Endothelial cell of umbilical vein (primary cell): ENCODE data around the gene ANKRD44. TPM values are rescaled to one million over a fixed set of nuclear protein-coding genes. Genes with fewer than 3 reads are reported as not detected.

Experiments used
- BruUV-seq: library from RNA; stranded (reverse); fragments of 400-500 nt; replicated peaks from 2 replicates; lab custom pipeline; 2021; lab: Mats Ljungman, UMichigan
- CTCF ChIA-PET: fragments of 300-600, 350-600 bp; sonication (Branson Sonifier 250); formaldehyde crosslinking; loops from one replicate; lab custom pipeline; 2021; ENCODE audit warnings: antibody characterized with exemption, inconsistent platforms; lab: Charles Lee
- POLR2A ChIA-PET: fragments of 300-600, 350-600 bp; sonication (Branson Sonifier 250); formaldehyde crosslinking; loops from one replicate; lab custom pipeline; 2021; ENCODE audit warnings: antibody characterized with exemption, inconsistent platforms; lab: Charles Lee
- DNase-seq: peaks from one replicate; pipeline ENCODE4 v3.0.0-alpha.2; 2011; ENCODE audit warnings: low read depth, low spot score
- FAIRE-seq: peaks from 2 replicates; lab custom pipeline; 2011; peaks lifted over from hg19 to GRCh38; lab: Jason Lieb, UNC
- H2AFZ ChIP-seq: 2 replicates; pipeline ENCODE4 v1.6.0; 2012; ENCODE audit warnings: low read depth, low read length, control low read depth, inconsistent platforms
- H3K27ac ChIP-seq: 2 replicates; pipeline ENCODE4 v1.5.1; 2011; ENCODE audit warnings: low read depth, mild to moderate bottlenecking, control low read depth, low read length, moderate library complexity; ENCODE audit not compliant: insufficient read depth
- H3K27me3 ChIP-seq, 2 experiments: 2 replicates each; pipeline versions ENCODE4 v1.6.0 to v1.6.1; 2011; ENCODE audit warnings: low read length in 2 of 2, mixed read lengths in 1 of 2; ENCODE audit not compliant: control insufficient read depth in 2 of 2, insufficient read depth in 2 of 2
- H3K36me3 ChIP-seq, 2 experiments: 2 replicates in 1 of 2; 3 replicates in 1 of 2; pipeline ENCODE4 v1.5.1; 2011; ENCODE audit warnings: low read length in 2 of 2, mild to moderate bottlenecking in 1 of 2, moderate library complexity in 1 of 2; ENCODE audit not compliant: control insufficient read depth in 2 of 2, insufficient read depth in 2 of 2; ENCODE audit errors: extremely low read depth in 1 of 2
- H3K4me1 ChIP-seq: 3 replicates; pipeline ENCODE4 v1.5.1; 2011; ENCODE audit warnings: mild to moderate bottlenecking, low read length; ENCODE audit not compliant: control insufficient read depth, insufficient read depth; ENCODE audit errors: extremely low read depth
- H3K4me2 ChIP-seq: 2 replicates; pipeline ENCODE4 v1.6.1; 2011; ENCODE audit warnings: low read length, control low read depth, mixed read lengths; ENCODE audit not compliant: insufficient read depth
- H3K4me3 ChIP-seq, 3 experiments: fragments of 200-600 bp in 1 of 3; sonication (generic), shearing (Covaris generic) in 1 of 3; replicated peaks in 1 of 3; 2 replicates each; pipeline ENCODE4 v1.5.1; 2011 to 2016; ENCODE audit warnings: control low read depth in 3 of 3, low read length in 3 of 3, mild to moderate bottlenecking in 2 of 3, inconsistent platforms in 1 of 3, low read depth in 1 of 3, moderate library complexity in 1 of 3; ENCODE audit not compliant: insufficient read depth in 1 of 3
- H3K79me2 ChIP-seq: 2 replicates; pipeline ENCODE4 v1.6.0; 2012; ENCODE audit warnings: low read length, inconsistent platforms; ENCODE audit not compliant: control insufficient read depth, insufficient read depth
- H3K9ac ChIP-seq: replicated peaks from 2 replicates; pipeline ENCODE3; 2011; ENCODE audit warnings: low read length, control low read depth; ENCODE audit not compliant: insufficient read depth; ENCODE audit errors: extremely low read depth
- H3K9me1 ChIP-seq: replicated peaks from 3 replicates; pipeline ENCODE4 v1.6.0; 2011; ENCODE audit warnings: mild to moderate bottlenecking, low read length; ENCODE audit not compliant: control insufficient read depth, insufficient read depth; ENCODE audit errors: extremely low read depth
- H3K9me3 ChIP-seq: replicated peaks from 2 replicates; pipeline ENCODE4 v1.5.1; 2012; ENCODE audit warnings: low read length, inconsistent platforms; ENCODE audit not compliant: control insufficient read depth, insufficient read depth
- H4K20me1 ChIP-seq: replicated peaks from 2 replicates; pipeline ENCODE3; 2011; ENCODE audit warnings: mild to moderate bottlenecking, low read length; ENCODE audit not compliant: control insufficient read depth, insufficient read depth; ENCODE audit errors: extremely low read depth
- EZH2 ChIP-seq: IDR thresholded peaks from 2 replicates; pipeline ENCODE4 v1.6.1; 2012; ENCODE audit warnings: borderline replicate concordance, low read depth, mild to moderate bottlenecking, moderate library complexity, low read length, inconsistent platforms; ENCODE audit not compliant: severe bottlenecking
- FOS ChIP-seq: IDR thresholded peaks from 2 replicates; pipeline ENCODE4 v1.6.1; 2011; ENCODE audit warnings: mild to moderate bottlenecking, low read length, moderate library complexity, borderline replicate concordance; ENCODE audit not compliant: insufficient read depth
- GATA2 ChIP-seq: IDR thresholded peaks from 2 replicates; pipeline ENCODE4 v1.7.0; 2011; ENCODE audit warnings: low read depth, mild to moderate bottlenecking, moderate library complexity, mixed read lengths, low read length; ENCODE audit not compliant: insufficient read length, insufficient read depth
- JUN ChIP-seq: IDR thresholded peaks from 2 replicates; pipeline ENCODE4 v1.6.1; 2011; ENCODE audit warnings: borderline replicate concordance, low read depth; ENCODE audit not compliant: insufficient read length, insufficient read depth
- MYC ChIP-seq: IDR thresholded peaks from one replicate; pipeline ENCODE4 v1.6.1; 2011; ENCODE audit warnings: mild to moderate bottlenecking, low read depth, low read length
- POLR2A ChIP-seq: IDR thresholded peaks from 2 replicates; pipeline ENCODE4 v1.6.1; 2012; ENCODE audit warnings: low read depth, mild to moderate bottlenecking, control low read depth, low read length
- POLR2AphosphoS5 ChIP-seq: IDR thresholded peaks from 2 replicates; pipeline ENCODE4 v1.6.1; 2012; ENCODE audit warnings: low read depth, mild to moderate bottlenecking, control low read depth, low read length, moderate library complexity; ENCODE audit not compliant: insufficient read depth
- dilution Hi-C: fragments of 300-500 bp; cut with MboI; formaldehyde crosslinking; loops from one replicate; pipeline ENCODE4 v1.15.0; 2019; ENCODE audit warnings: low sequenced_read_pairs; ENCODE audit not compliant: extremely low pct_ligation_motif_present
- intact Hi-C: fragments of 100-400 bp; cut with micrococcal nuclease; formaldehyde crosslinking; loops from one replicate; pipeline ENCODE4 v1.10.0; 2022
- polyA plus RNA-seq, 4 experiments: library from polyadenylated mRNA; depleted of rRNA in 3 of 4; stranded (reverse) in 3 of 4; unstranded in 1 of 4; fragments of >200 nt; gene quantifications; 2 replicates each; pipeline versions ENCODE4 v1.2.1 to v1.2.3, GENCODE V29; 2011 to 2012; ENCODE audit warnings: missing spikeins in 1 of 4
- total RNA-seq: library from RNA; stranded (reverse); gene quantifications from 2 replicates; pipeline ENCODE4 v1.2.3, GENCODE V29; 2021
- TF ChIP-seq, protein P1 (sequence below): IDR thresholded peaks from 2 replicates; pipeline ENCODE4 v1.6.1; 2011; ENCODE audit not compliant: insufficient read depth, insufficient read length
- TF ChIP-seq, protein P2 (sequence below), 2 donors: IDR thresholded peaks; 1 replicate in 1 of 2; 2 replicates in 1 of 2; pipeline ENCODE4 v1.5.1; 2011; ENCODE audit warnings: low read length in 2 of 2, mild to moderate bottlenecking in 2 of 2, moderate library complexity in 2 of 2, control low read depth in 1 of 2, inconsistent platforms in 1 of 2, low read depth in 1 of 2; ENCODE audit not compliant: insufficient read depth in 1 of 2; ENCODE audit errors: extremely low read depth in 1 of 2

Gene ANKRD44
- total and polyA plus RNA-seq, 2 donors (not counting 3 experiments of a cell fraction or from before 2014, with no cell fraction given) = 3.4 to 6.1 TPM

DNA sequence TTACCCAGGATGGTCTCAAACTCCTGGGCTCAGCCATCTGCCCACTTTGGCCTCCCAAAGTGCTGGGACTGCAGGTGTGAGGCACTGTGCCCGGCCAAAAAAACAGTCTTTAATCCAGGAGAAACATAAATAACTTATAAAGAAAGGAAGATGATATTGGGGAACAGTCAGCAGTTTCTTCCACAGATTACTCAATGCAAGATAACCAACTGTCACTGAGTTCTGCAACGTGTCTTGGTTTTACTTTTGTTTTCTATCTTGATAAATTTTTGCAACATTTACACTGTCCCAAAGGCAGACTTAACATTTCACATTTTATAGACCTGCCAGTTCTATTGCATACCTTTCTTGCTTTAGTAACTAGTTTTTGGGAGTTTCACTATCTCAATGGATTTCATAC, 71.1 kb downstream of the ANKRD44 start:
- H3K36me3 ChIP-seq = no peaks in the 10 kb centered on the region
- intact Hi-C loops (no loop called here), dilution Hi-C loops (no loop called here)
- H3K4me3 ChIP-seq = no peak overlapping the region
- no peak overlapping the region for H3K9ac ChIP-seq
- H3K9me3 ChIP-seq = no peaks in the 10 kb centered on the region
- H3K27me3 ChIP-seq = no peaks in the 10 kb centered on the region
- no peak for TF ChIP-seq POLR2A
- H3K27ac ChIP-seq = no peak overlapping the region
- DNase-seq = no peak
- H4K20me1 ChIP-seq = no peaks in the 10 kb centered on the region
- no peak for FAIRE-seq
- CTCF ChIA-PET = no interaction called here
- no TSS peak for BruUV-seq
- H2AFZ ChIP-seq = no peak overlapping the region
- POLR2A ChIA-PET = no interaction called here
- no peaks in the 10 kb centered on the region for H3K79me2 ChIP-seq
- H3K9me1 ChIP-seq = no peaks in the 10 kb centered on the region
- no peaks in the 10 kb centered on the region for H3K4me1 ChIP-seq
- H3K4me2 ChIP-seq = no peak overlapping the region

GRCh38 chr2:197238043-197238365, 72.6 kb downstream of the ANKRD44 start:
- no TSS peak for BruUV-seq

More at GRCh38 chr2:197238043-197238365, 72.6 kb downstream of the ANKRD44 start:
- TF ChIP-seq POLR2A = no peak
- no peak for TF ChIP-seq FOS
- no peak for TF ChIP-seq EZH2
- no peak for TF ChIP-seq GATA2
- no peak for TF ChIP-seq MYC
- no peak for TF ChIP-seq JUN
- TF ChIP-seq, protein P1, sequence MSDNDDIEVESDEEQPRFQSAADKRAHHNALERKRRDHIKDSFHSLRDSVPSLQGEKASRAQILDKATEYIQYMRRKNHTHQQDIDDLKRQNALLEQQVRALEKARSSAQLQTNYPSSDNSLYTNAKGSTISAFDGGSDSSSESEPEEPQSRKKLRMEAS = no peak
- TF ChIP-seq, protein P2, sequence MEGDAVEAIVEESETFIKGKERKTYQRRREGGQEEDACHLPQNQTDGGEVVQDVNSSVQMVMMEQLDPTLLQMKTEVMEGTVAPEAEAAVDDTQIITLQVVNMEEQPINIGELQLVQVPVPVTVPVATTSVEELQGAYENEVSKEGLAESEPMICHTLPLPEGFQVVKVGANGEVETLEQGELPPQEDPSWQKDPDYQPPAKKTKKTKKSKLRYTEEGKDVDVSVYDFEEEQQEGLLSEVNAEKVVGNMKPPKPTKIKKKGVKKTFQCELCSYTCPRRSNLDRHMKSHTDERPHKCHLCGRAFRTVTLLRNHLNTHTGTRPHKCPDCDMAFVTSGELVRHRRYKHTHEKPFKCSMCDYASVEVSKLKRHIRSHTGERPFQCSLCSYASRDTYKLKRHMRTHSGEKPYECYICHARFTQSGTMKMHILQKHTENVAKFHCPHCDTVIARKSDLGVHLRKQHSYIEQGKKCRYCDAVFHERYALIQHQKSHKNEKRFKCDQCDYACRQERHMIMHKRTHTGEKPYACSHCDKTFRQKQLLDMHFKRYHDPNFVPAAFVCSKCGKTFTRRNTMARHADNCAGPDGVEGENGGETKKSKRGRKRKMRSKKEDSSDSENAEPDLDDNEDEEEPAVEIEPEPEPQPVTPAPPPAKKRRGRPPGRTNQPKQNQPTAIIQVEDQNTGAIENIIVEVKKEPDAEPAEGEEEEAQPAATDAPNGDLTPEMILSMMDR (IDR thresholded peaks at IDR 0.05; ENCODE audit: extremely low read depth in 1 of 2, insufficient read depth in 1 of 2, low read depth in 1 of 2, low read length in 2 of 2) = no peak
- no peak for TF ChIP-seq POLR2AphosphoS5
- intact Hi-C loops (no loop called here), dilution Hi-C loops (no loop called here)
- H3K4me1 ChIP-seq = no peaks in the 10 kb centered on the region
- H3K27me3 ChIP-seq = no peaks in the 10 kb centered on the region
- FAIRE-seq (no peak), DNase-seq (no peak)
- POLR2A ChIA-PET = no interaction called here
- no peak overlapping the region for H3K4me2 ChIP-seq
- H3K36me3 ChIP-seq = no peaks in the 10 kb centered on the region
- CTCF ChIA-PET = no interaction called here
- no peak overlapping the region for H3K27ac ChIP-seq
- H4K20me1 ChIP-seq = no peaks in the 10 kb centered on the region
- no peak overlapping the region for H3K9ac ChIP-seq
- H3K4me3 ChIP-seq = no peak overlapping the region
- no peaks in the 10 kb centered on the region for H3K79me2 ChIP-seq
- no peaks in the 10 kb centered on the region for H3K9me1 ChIP-seq
- H2AFZ ChIP-seq = no peak overlapping the region
- H3K9me3 ChIP-seq = no peaks in the 10 kb centered on the region
